NB4 (cell line): ENCODE measurements around the gene INSIG1.

Source experiments
- CTCF ChIP-seq: IDR thresholded peaks from one replicate; pipeline ENCODE4 v1.5.1; 2012; ENCODE audit warnings: low read depth, low read length
- MAX ChIP-seq: IDR thresholded peaks from 2 replicates; pipeline ENCODE4 v1.6.1; 2011; ENCODE audit warnings: low read depth, low read length
- MYC ChIP-seq: IDR thresholded peaks from 2 replicates; pipeline ENCODE4 v1.6.1; 2011; ENCODE audit warnings: low read depth, low read length
- POLR2A ChIP-seq: IDR thresholded peaks from 2 replicates; pipeline ENCODE4 v1.6.1; 2011; ENCODE audit warnings: mild to moderate bottlenecking; ENCODE audit not compliant: insufficient read length; ENCODE audit errors: extremely low read depth

GRCh38 chr7:155265144-155265543, 32.5 kb upstream of the INSIG1 start:
- TF ChIP-seq CTCF (no peak), POLR2A (no peak), MAX (no peak), MYC (no peak)
